Activated CD8-positive, alpha-beta T cell treated with anti-CD3 and anti-CD28 coated beads for 36 hours (primary cell): Measurements from ENCODE around the gene SCLY. TPM values are rescaled to one million over a fixed set of nuclear protein-coding genes. Genes with fewer than 3 reads are reported as not detected.

ENCODE experiments used
- ATAC-seq: fragments of 200-7000 bp; cut with Tn5 transposase; one replicate; pipeline ENCODE4 v1.10.0; 2021; ENCODE audit warnings: mild to moderate bottlenecking, moderate library complexity
- CTCF ChIA-PET: fragments of 350-600 bp; sonication (Branson Sonifier 250); formaldehyde crosslinking; loops from one replicate; lab custom pipeline; 2021; ENCODE audit warnings: antibody characterized with exemption; lab: Charles Lee
- POLR2A ChIA-PET: fragments of 350-600 bp; sonication (Branson Sonifier 250); formaldehyde crosslinking; loops from one replicate; lab custom pipeline; 2021; ENCODE audit warnings: antibody characterized with exemption; lab: Charles Lee
- DNase-seq: peaks from one replicate; pipeline ENCODE4 v3.0.0-alpha.2; 2020
- H3K27ac Mint-ChIP-seq: one replicate; pipeline ENCODE4 v1.8.0; 2021; ENCODE audit warnings: mild to moderate bottlenecking, mixed read lengths
- H3K27me3 Mint-ChIP-seq: one replicate; pipeline ENCODE4 v1.8.0; 2021; ENCODE audit warnings: mixed read lengths
- H3K36me3 Mint-ChIP-seq: one replicate; pipeline ENCODE4 v1.8.0; 2021; ENCODE audit warnings: low read depth, mixed read lengths
- H3K4me1 Mint-ChIP-seq: one replicate; pipeline ENCODE4 v1.8.0; 2021; ENCODE audit warnings: low read depth, mixed read lengths
- H3K4me3 Mint-ChIP-seq: one replicate; pipeline ENCODE4 v1.8.0; 2021; ENCODE audit warnings: mild to moderate bottlenecking, moderate library complexity, mixed read lengths
- H3K9me3 Mint-ChIP-seq: one replicate; pipeline ENCODE4 v1.8.0; 2021; ENCODE audit warnings: mixed read lengths
- intact Hi-C: fragments of 100-400 bp; cut with micrococcal nuclease; formaldehyde crosslinking; loops from one replicate; pipeline ENCODE4 v1.10.0; 2022
- total RNA-seq, 2 experiments: library from RNA; stranded (reverse); gene quantifications; one replicate each; pipeline ENCODE4 v1.2.3, GENCODE V29; 2021
- TF ChIP-seq, protein P1 (sequence below): fragments of 200-600 bp; IDR thresholded peaks from one replicate; pipeline ENCODE4 v1.8.0; 2022; ENCODE audit warnings: antibody characterized with exemption, mild to moderate bottlenecking

Gene SCLY
- total RNA-seq, 2 experiments from 2014 or later, result 77.9 to 93.2 TPM

- ATAC-seq, result no peak
- POLR2A ChIA-PET, result no interaction called here
- Mint-ChIP-seq H3K4me3 (no peak overlapping the region), H3K27ac (no peak overlapping the region), H3K4me1 (no peaks in the 10 kb centered on the region), H3K27me3 (no peaks in the 10 kb centered on the region), H3K36me3 (no peaks in the 10 kb centered on the region), H3K9me3 (no peaks in the 10 kb centered on the region)
- DNase-seq, result no peak
- intact Hi-C loops, result no loop called here
- CTCF ChIA-PET, result no interaction called here
- TF ChIP-seq, protein P1, sequence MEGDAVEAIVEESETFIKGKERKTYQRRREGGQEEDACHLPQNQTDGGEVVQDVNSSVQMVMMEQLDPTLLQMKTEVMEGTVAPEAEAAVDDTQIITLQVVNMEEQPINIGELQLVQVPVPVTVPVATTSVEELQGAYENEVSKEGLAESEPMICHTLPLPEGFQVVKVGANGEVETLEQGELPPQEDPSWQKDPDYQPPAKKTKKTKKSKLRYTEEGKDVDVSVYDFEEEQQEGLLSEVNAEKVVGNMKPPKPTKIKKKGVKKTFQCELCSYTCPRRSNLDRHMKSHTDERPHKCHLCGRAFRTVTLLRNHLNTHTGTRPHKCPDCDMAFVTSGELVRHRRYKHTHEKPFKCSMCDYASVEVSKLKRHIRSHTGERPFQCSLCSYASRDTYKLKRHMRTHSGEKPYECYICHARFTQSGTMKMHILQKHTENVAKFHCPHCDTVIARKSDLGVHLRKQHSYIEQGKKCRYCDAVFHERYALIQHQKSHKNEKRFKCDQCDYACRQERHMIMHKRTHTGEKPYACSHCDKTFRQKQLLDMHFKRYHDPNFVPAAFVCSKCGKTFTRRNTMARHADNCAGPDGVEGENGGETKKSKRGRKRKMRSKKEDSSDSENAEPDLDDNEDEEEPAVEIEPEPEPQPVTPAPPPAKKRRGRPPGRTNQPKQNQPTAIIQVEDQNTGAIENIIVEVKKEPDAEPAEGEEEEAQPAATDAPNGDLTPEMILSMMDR, result no peak
These were observed 66.0 kb downstream of the SCLY start for GRCh38 chr2:238126775-238127164.

GRCh38 chr2:238127165-238128060, 66.6 kb downstream of the SCLY start:
- ChIA-PET CTCF (no interaction called here), POLR2A (no interaction called here)
- H3K27me3 Mint-ChIP-seq, result no peaks in the 10 kb centered on the region
- ATAC-seq (peak; percentile 85), DNase-seq (peak; percentile 36)
- H3K4me1 Mint-ChIP-seq, result no peaks in the 10 kb centered on the region
- H3K9me3 Mint-ChIP-seq, result no peaks in the 10 kb centered on the region
- no peak overlapping the region for H3K4me3 Mint-ChIP-seq
- intact Hi-C loops, result no loop called here
- no peaks in the 10 kb centered on the region for H3K36me3 Mint-ChIP-seq
- TF ChIP-seq, protein P1, result no peak
- no peak overlapping the region for H3K27ac Mint-ChIP-seq

DNA sequence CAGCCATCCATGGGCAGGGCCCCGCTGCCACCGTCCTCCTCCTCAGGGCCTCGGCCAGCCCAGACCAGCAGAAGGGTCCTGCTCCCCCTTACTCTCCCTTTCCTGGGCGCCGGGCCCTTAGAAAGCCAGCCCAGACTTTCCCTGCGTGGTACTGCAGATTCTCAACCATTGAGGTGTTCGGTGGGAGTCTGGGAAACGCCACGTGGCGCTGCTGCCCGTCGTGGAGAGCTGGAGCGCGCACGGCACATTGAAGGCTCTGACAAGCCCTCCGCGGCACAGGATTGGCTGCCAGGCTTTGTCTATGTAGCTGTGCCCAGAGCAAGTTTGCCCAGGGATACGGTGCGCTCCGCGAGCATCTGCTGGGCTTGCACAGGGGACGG, 67.2 kb downstream of the SCLY start:
- H3K27ac Mint-ChIP-seq, result no peak overlapping the region
- ChIA-PET CTCF (no interaction called here), POLR2A (no interaction called here)
- no peaks in the 10 kb centered on the region for H3K36me3 Mint-ChIP-seq
- no peaks in the 10 kb centered on the region for H3K9me3 Mint-ChIP-seq
- H3K27me3 Mint-ChIP-seq, result no peaks in the 10 kb centered on the region
- TF ChIP-seq, protein P1, result no peak
- intact Hi-C loops, result no loop called here
- no peak overlapping the region for H3K4me3 Mint-ChIP-seq
- H3K4me1 Mint-ChIP-seq, result no peaks in the 10 kb centered on the region
- DNase-seq (no peak), ATAC-seq (no peak)

GRCh38 chr2:238128534-238129001, 67.8 kb downstream of the SCLY start:
- H3K36me3 Mint-ChIP-seq, result no peaks in the 10 kb centered on the region
- intact Hi-C loops, result no loop called here

More at GRCh38 chr2:238128534-238129001, 67.8 kb downstream of the SCLY start:
- ATAC-seq (no peak), DNase-seq (no peak)
- Mint-ChIP-seq H3K4me3 (no peak overlapping the region), H3K27ac (no peak overlapping the region), H3K9me3 (no peaks in the 10 kb centered on the region), H3K27me3 (no peaks in the 10 kb centered on the region), H3K4me1 (no peaks in the 10 kb centered on the region)
- CTCF ChIA-PET, result no interaction called here
- POLR2A ChIA-PET, result no interaction called here
- TF ChIP-seq, protein P1, result no peak
